GM08714 (cell line): ENCODE measurements around the gene DNM3.
"Not testable (repeated sequence)": the region's sequence is repeated elsewhere in the genome, so short reads cannot be mapped to it uniquely, and the experiment has no call there.

Experiments
- H3K4me3 ChIP-seq: fragments of 200-500 bp; sonication (Bioruptor generic); 2 replicates; pipeline ENCODE4 v1.5.1; 2014; ENCODE audit warnings: mild to moderate bottlenecking, low read length, inconsistent platforms
- ZNF274 ChIP-seq: IDR thresholded peaks from 2 replicates; pipeline ENCODE4 v1.6.1; 2012; ENCODE audit warnings: mild to moderate bottlenecking, low read depth, low read length

The DNM3 gene

GRCh38 chr1:172410027-172410426 is 568.7 kb downstream of the DNM3 start:
- TF ChIP-seq ZNF274, result no peak

GRCh38 chr1:172411791-172412338 is 570.6 kb downstream of the DNM3 start:
- no peak for TF ChIP-seq ZNF274
- no peak overlapping the region for H3K4me3 ChIP-seq

More at GRCh38 chr1:172410027-172410426, 568.7 kb downstream of the DNM3 start:
- H3K4me3 ChIP-seq, result no peak overlapping the region

DNA sequence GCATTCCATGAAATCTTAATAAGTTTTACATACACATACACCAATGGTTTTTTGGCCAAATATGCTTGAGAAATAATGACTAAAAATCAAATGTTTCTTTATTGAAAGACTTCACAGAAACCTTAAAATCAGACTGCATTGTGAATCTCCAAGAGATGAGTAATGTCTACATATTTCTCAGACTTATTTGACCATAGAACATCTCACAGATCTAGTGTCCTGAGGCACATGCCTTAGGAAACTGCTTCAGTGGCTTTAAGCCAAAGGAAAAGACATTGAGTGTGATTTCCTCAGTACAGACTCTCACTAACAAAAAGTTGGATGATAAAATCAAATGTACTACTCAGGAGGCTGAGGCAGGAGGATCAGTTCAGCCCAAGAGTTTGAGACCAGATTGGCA is 573.0 kb downstream of the DNM3 start:
- no peak overlapping the region for H3K4me3 ChIP-seq
- no peak for TF ChIP-seq ZNF274

DNA sequence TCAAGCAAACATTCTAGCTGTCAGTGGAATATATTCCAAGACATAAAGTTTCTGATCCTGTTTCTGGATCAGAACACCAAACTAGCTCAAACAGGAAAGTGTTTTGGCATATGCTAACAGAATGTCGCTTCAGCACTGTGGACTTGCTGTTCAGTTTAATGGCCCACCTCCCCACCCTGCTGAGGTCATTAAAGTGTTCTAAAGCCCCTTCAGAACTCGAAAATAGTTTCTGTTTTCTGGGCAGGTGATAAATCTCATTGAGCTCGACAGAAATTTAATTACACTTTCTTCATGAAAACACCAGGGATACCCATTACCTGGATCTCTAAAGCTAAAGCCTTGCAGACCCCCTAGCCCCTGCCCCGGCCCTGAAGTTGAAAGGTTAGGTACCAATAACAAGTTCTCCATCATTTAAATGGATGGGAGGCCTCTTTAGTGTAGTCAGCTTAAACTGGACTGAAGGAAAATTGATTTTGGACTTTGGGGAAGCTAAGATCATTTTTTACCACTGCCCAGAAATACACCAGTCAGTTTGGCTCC is 575.3 kb downstream of the DNM3 start:
- no peak overlapping the region for H3K4me3 ChIP-seq
- no peak for TF ChIP-seq ZNF274

- no peak overlapping the region for H3K4me3 ChIP-seq
- TF ChIP-seq ZNF274, result no peak
Measured at GRCh38 chr1:172417557-172417956, 576.3 kb downstream of the DNM3 start.

DNA sequence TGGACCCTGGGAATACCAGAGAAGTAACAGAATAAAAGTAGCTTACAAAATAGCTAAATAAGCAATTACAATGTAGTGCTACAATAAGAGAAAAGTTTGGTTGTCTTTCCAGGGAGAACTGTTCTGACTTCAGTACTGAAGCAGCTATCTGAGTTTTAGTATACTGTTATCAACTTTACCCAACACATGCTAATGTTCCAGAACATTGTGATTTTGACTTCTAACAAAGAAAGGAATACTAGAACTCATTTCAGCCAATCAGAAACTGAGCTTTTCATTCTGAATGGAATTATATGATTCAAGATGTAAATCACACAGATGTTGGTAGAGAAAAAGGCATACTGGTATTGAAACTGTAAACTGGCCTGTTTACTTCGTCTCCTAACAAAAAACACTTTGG is 579.1 kb downstream of the DNM3 start, which contains the start of gene C1orf105:
TSS of gene C1orf105 (plus strand) at position 301 of the 400 bp plus-strand sequence. CDS start 201 bp downstream, outside the sequence.
- no peak within 1 kb of the TSS for H3K4me3 ChIP-seq
- TF ChIP-seq ZNF274, result no peak

DNA sequence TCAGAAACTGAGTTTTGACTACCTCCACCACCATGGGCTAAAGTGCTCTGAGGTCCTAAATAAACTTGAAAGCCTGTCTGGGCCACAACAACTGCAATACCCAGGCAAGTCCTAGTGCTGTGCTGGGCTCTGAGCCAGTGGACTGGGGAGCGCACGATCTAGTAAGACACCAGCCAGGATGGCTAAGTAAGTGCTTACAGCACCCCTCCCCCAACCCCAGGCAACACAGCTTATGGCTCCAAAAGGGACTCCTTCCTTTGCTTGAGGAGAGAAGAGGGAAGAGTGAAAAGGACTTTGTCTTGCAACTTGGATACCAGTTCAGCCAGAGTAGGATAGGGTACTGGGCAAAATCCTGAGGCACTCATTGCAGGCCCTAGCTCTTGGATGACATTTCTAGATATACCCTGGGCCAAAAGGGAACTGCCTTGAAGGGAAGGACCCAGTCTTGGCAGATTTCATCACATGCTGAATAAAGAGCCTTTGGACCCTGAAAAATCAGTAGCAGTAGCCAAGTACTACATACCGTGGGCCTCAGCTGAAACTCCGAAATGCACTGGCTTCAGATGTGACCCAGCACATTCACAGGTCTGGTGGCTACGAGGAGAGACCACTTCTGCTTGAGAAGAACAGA is 580.8 kb downstream of the DNM3 start:
- no peak for TF ChIP-seq ZNF274
- H3K4me3 ChIP-seq, result no peak overlapping the region

- no peak overlapping the region for H3K4me3 ChIP-seq
- no peak for TF ChIP-seq ZNF274
Measured at GRCh38 chr1:172423336-172423735, 582.0 kb downstream of the DNM3 start.

DNA sequence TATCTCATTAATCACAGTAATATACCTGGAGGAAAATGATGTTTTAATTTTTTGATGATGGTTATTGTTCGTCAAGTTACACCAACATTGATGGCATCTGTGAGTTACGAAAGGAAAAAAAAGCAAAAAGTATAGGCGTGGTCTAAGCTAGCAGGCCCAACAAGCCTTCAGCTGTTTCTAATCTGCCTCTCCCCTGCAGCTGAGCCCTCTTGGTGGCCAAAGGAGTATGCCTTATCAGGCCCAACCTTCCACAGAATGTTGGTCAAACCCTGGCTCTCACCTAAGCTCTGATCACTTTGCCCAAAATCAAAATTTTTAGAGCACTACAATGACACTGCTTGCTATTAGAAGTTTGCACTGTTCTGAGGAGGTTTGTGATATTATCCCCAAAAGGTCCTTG is 584.0 kb downstream of the DNM3 start:
- TF ChIP-seq ZNF274, result no peak

DNA sequence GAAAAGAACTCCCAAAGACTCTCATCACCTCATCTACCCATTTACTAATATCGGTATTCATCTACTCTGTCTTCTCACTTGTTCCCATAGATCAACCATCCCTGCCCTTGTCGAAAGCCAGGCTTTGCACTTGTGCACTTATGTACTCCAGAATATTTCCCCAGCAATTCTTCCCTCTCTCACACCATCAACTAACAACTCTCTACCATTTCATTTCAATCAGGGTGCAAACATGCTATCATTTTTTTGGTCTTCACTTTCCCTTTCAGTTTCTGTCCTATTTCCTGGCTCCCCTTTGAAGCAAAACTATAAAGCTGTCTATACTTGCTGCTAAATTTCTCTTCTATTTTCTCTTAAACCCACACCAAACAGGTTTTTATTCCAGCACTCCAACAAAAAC is 585.9 kb downstream of the DNM3 start:
- TF ChIP-seq ZNF274, result no peak
- no peak overlapping the region for H3K4me3 ChIP-seq

More for the DNA sequence above, 584.0 kb downstream of the DNM3 start:
- no peak overlapping the region for H3K4me3 ChIP-seq

GRCh38 chr1:172429331-172430127 is 588.2 kb downstream of the DNM3 start:
- no peak overlapping the region for H3K4me3 ChIP-seq
- no peak for TF ChIP-seq ZNF274

DNA sequence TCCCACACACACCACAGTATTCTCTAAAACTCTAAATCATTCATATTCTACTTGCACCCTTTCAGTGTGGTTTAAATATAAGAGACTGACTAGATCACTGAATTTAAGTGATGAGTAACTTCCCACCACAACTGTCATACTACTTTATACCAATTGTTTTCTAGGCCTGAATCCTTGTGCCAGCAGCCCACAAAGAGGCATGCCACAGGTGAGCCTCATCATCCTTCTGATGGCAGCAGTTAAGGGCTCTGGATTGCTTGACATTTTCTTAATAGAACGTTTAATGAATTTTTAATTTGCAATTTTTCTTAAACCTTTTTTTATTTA is 588.8 kb downstream of the DNM3 start:
- H3K4me3 ChIP-seq, result no peak overlapping the region
- TF ChIP-seq ZNF274, result no peak

DNA sequence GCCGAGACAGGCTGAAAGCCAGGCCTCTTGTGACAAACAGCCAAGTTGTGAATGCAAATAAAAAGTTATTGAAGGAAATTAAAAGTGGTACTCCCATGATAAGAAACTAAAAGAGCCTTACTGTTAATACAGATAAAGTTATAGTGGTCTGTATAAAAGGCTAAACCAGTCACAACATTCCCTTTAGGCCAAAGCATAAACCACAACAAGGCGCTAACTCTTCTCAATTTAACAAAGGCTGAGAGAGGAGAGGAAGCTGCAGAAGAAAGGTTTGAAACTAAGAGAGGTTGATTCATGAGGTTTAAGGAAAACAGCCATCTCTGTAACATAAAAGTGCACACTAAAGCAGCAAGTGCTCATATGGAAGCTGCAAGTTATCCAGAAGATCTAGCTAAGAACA is 589.9 kb downstream of the DNM3 start:
- no peak overlapping the region for H3K4me3 ChIP-seq
- no peak for TF ChIP-seq ZNF274

DNA sequence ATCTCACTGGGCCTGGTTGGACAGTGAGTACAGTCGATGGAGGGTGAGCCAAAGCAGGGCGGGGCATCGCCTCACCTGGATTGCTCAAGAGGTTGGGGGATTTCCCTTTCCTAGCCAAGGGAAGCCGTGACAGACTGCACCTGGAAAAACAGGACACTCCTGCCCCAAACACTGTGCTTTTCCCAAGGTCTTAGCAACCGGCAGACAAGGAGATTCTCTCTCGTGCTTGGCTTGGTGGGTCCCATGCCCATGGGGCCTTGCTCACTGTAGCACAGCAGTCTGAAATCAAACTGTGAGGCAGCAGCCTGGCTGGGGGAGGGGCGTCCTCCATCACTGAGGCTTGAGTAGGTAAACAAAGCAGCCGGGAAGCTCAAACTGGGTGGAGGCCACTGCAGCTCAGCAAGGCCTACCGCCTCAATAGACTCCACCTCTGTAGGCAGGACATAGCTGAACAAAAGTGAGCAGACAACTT is 590.5 kb downstream of the DNM3 start:
- H3K4me3 ChIP-seq, result no peak overlapping the region
- no peak for TF ChIP-seq ZNF274

DNA sequence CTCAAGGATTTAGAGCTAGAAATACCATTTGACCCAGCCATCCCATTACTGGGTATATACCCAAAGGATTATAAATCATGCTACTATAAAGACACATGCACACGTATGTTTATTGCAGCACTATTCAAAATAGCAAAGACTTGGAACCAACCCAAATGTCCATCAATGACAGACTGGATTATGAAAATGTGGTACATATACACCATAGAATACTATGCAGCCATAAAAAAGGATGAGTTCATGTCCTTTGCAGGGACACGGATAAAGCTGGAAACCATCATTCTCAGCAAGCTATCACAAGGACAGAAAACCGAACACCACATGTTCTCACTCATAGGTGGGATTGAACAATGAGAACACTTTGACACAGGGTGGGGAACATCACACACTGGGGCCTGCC is 595.9 kb downstream of the DNM3 start:
- not testable (repeated sequence) for H3K4me3 ChIP-seq
